ENCODE measurements around the gene BAHCC1.

Gene BAHCC1

GRCh38 chr17:81368161-81369022 lies 26.9 kb upstream of the BAHCC1 start:
- no peak for DNase-seq

- no peak for DNase-seq
These were observed 25.0 kb upstream of the BAHCC1 start for GRCh38 chr17:81370294-81370693.

GRCh38 chr17:81371910-81372760 lies 23.1 kb upstream of the BAHCC1 start:
- DNase-seq: peak; percentile 68

GRCh38 chr17:81373536-81374160 lies 21.6 kb upstream of the BAHCC1 start:
- no peak for DNase-seq

GRCh38 chr17:81374890-81375289 lies 20.4 kb upstream of the BAHCC1 start:
- no peak for DNase-seq

- no peak for DNase-seq
These were observed 18.1 kb upstream of the BAHCC1 start for GRCh38 chr17:81376946-81377714.

- no peak for DNase-seq
These were observed 16.2 kb upstream of the BAHCC1 start for GRCh38 chr17:81378941-81379511.

- DNase-seq: no peak
These were observed 15.7 kb upstream of the BAHCC1 start for GRCh38 chr17:81379523-81379942.

GRCh38 chr17:81380131-81380530 lies 15.1 kb upstream of the BAHCC1 start:
- DNase-seq: no peak

GRCh38 chr17:81380666-81381518 lies 14.4 kb upstream of the BAHCC1 start:
- DNase-seq: peak; percentile 50

GRCh38 chr17:81381632-81382577 lies 13.4 kb upstream of the BAHCC1 start:
- DNase-seq: peak; percentile 35

- DNase-seq: no peak
These were observed 12.4 kb upstream of the BAHCC1 start for GRCh38 chr17:81382851-81383250.

GRCh38 chr17:81383504-81384421 lies 11.5 kb upstream of the BAHCC1 start:
- DNase-seq: peak; percentile 40

- no peak for DNase-seq
These were observed 10.3 kb upstream of the BAHCC1 start for GRCh38 chr17:81384929-81385319.

- DNase-seq: peak; percentile 72
These were observed 9.7 kb upstream of the BAHCC1 start for GRCh38 chr17:81385320-81386111.

- DNase-seq: no peak
These were observed 9.1 kb upstream of the BAHCC1 start for GRCh38 chr17:81386141-81386645.

- DNase-seq: peak; percentile 69
These were observed 8.6 kb upstream of the BAHCC1 start for GRCh38 chr17:81386646-81387099.

Measured in right forelimb (tissue), 1 donor.